ENCODE results near the gene PSD. TPM values are rescaled to one million over a fixed set of nuclear protein-coding genes. Genes with fewer than 3 reads are reported as not detected.

Gene PSD
- total RNA-seq, 1 experiment from 2014 or later: not detected

DNA sequence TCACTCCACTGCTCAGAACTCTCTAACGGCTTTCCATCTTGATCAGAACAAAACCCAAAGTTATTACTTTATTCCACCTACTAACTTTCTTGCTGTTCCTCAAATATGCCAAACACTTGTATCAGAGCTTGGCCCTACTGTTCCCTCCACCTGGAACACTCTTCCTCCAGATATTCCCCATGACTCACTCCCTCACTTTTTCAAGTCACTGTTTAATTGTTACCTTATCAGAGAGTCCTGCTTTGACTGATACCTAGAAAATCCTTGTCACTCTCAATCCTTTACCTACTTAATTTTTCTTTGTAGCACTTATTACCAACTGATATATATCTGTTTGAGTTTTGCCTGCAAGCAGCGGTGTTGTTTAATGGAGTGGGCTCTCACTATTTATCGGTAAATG, 28.7 kb downstream of the PSD start:
- DNase-seq (ENCODE audit: low spot score): no peak

DNA sequence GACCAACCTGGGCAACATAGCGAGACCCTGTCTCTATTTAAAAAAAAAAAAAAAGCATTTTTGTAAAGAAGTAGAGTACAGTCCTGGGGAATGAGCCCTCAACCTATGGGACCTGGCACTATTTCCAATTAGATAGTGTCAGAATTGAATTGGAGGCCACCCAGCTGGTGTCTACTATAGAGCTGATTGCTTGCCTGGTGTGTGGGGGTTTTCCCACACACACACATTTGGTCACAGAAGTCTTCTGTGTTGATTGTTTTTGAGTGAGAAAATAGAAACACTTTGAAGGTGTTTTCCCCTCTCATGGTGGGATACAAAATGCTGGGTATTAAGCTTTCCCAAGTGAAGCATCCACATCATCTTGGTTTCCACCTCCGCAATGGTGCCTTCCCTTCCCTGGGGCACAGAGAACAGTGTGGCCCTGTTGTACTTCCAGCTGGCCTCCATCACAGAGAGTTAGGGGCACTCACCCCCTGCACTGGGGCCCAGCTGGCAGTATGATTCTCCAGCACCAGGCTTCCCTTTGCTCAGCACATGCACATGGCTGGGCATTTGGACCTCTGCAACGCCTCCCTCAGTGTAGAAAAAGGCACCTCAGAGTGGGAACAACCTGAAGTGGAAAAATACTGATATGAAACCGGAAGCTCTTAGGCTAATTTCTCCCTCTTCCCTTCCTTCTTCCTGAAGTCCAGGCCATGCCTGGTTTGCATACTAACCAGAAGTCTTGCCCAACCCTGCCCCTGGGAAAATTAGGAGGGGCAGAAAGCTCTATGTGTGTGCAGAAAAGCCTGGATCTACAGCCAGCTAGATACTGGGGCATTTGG, 33.8 kb downstream of the PSD start:
- DNase-seq (ENCODE audit: low spot score): no peak

DNA sequence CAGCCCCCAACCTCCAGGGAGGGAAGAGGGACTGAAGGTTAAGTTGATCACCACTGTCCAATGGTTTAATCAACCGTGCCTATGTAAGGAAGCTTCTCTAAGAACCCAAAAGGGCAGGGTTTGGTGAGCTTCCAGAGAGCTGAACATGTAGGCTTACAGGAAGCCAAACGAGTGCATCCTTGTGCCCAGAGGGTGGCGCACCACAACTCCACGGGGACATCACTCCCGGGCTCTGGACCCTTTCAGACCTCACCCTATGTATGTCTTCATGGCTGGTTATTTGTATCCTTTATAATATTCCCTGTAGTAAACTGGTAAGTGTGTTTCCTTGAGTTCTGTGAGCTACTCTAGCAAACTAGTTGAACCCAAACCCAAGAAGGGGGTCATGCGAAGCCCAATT, 34.5 kb downstream of the PSD start:
- DNase-seq (ENCODE audit: low spot score): no peak

DNA sequence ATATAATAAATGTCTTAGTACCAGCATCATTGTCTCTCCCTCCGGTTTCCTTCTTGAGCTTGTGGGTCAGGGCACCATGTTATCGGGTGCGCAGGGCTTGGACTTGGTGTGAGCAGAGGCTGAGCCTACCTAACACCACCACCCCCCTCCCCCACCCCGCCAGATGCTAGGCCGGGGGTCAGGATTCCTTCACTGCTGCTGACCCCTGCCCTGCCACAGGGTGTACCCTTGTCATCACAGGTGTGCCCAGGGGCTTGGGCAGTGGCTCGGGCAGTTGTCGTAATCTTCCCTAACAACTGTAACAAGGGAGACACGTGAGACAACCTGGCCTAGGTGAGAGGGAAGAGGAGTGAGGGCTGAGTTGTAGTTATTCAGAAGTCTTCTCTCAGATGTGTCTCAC, 35.7 kb downstream of the PSD start:
- DNase-seq (ENCODE audit: low spot score): no peak

DNA sequence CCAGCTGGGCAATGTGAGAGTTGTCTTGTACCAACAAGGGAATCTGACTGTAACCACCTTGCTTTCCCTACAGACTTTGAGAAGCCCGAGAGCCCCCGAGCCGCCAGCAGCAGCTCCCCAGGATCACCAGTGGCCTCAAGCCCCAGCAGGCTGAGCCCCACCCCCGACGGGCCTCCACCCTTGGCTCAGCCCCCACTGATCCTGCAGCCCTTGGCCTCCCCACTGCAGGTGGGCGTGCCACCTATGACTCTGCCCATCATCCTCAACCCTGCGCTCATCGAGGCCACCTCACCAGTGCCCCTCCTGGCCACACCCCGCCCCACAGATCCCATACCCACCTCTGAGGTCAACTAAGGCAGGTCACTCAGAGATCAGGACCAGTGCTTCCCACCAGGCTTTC, 36.6 kb downstream of the PSD start:
- DNase-seq (ENCODE audit: low spot score): no peak

DNA sequence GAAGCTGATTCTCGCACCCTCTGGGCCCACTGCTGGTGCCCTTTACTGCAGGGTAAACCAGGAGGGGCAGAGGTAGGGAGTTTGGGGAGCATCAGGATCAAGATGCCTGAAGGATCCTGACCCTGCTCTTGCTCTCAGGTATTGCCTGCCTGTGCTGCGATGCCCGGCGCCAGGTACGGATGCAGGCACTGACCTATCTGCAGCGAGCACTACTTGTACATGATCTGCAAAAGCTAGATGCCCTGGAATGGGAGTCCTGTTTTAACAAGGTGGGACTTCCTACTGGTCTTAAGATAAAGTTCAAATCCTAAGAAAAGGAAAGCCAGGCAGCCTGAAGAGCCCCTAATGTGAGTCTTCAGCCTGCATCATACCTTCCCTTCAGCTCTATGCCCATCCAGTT, 39.2 kb downstream of the PSD start:
- DNase-seq (ENCODE audit: low spot score): no peak

DNA sequence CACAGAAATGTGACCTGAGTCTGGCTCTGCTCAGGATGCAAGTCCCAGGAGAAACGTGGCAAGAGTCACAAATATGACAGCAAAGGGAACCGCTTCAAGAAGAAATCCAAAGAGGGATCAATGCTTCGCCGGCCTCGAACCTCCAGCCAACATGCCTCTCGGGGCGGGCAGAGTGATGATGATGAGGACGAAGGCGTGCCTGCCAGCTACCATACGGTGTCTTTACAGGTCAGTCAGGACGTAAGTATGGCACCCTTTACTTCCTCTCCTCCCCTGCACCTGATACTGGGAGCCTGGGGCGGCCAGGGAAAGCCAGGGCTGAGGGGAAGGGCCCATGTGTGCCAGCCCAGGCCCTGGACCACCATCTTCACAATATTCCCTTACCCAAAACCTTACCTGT, 41.7 kb downstream of the PSD start:
- no peak for DNase-seq (ENCODE audit: low spot score)

DNA sequence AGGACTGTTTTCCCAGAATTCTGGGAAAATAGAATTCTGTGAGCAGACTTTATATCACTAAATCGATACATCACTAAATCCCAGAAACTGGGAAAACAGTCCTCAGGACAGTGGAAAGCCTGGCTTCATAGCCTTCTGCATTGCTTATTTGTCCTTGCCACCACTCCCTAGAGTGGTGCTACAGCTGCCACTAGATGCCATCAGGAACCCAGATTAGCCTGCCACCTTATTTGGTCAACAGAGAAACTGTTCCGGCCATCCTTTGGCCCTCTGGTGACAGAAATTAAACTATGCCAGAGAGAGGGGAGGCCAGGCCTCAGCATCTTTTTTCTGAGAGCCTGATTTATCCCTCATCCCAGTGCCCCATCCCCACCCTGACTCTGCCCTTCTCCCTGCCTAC, 42.7 kb downstream of the PSD start:
- DNase-seq (ENCODE audit: low spot score): no peak

DNA sequence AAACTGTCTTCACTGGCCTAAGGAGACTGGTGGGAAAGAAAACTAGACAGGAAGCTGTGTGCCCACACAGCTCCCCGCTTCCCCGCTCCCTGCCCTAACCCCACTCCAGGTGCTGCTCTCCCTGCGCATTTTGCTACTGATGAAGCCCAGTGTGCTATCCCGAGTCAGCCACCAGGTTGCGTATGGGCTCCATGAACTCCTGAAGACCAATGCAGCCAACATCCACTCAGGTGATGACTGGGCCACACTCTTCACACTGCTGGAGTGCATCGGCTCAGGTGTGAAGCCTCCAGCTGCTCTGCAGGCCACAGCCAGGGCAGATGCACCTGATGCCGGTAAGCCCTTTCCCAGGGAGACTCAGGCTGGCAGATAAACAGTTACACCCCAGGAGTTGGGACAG, 43.3 kb downstream of the PSD start:
- DNase-seq (ENCODE audit: low spot score): no peak

DNA sequence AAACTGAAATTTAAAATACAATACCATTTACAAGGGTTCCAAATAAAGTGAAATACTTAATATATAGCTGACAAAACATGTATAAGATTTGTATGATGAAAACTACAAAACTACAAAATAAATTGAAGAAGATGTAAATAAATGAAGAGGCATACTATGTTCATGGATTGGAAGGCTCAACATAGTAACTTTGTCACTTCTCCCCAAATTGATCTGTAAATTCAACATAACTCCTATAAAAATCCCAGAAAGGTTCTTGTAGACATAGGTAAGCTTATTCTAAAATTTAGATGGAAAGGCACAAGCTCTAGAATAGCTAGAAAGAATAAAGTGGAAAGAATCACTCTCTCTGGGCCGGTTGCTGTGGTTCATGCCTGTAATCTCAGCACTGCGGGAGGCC, 47.3 kb downstream of the PSD start:
- DNase-seq (ENCODE audit: low spot score): no peak

DNA sequence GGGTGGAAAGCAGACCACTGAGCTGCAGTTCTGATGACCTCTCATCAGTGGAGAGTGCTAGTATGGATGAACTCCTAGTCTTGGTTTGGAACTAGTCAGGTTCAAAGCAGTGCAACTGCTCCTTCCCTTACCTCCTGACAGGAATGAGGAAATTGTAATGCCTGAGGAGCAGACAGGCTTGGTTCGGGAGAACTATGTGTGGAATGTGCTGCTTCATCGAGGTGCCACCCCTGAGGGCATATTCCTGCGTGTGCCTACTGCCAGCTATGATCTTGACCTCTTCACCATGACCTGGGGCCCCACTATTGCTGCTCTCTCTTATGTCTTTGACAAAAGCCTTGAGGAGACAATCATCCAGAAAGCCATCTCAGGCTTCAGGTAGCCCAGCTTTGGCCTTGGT, 50.5 kb downstream of the PSD start:
- peak; percentile 25 for DNase-seq (ENCODE audit: low spot score)

DNA sequence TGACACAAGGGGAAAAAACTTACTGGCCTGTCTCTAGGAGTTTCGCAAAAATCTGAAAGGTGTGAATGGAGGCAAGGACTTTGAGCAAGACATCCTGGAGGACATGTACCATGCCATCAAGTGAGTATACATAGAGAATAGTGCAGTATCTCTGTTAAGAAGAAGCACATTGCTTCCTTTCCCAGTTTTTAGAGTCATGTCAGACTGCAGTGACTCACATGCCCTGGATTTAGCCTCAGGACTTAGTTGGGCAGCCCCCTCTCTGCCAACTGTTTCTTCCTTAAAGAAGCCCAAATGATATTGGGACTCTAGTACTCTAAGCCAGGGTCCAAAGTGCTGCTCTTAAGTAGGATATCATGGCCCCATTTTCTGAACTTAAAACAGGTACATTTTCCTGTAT, 51.1 kb downstream of the PSD start:
- DNase-seq (ENCODE audit: low spot score): no peak

DNA sequence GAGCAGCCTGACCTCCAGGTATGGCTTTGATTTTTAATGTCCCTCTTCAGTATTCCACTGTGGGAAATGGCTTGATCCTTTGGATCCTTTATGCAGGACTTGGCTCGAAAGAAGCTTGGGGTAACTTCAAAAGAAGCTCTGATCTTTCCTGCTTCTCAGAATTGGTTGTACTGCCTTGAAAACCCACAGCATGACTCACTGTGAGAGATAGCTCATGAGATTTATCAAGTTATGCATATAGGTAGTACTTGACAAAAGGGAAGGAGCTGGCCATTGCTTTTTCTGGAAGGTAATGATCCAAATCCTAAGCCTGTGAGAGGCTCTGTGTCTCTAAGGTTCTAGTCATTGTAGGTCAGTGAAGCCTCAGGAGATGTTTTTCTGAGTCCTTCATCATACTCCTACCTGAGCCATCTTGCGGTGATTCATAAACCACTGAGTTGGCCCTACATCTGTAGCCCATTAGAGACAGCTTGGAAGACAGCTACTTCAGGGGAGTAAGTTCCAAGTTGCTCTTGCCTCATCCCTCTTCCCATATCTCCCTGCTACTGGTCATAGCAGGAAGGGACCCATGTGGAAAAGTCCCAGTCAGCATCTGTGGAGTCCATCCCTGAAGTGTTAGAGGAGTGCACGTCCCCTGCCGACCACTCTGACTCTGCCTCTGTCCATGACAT, 59.7 kb downstream of the PSD start:
- no peak for DNase-seq (ENCODE audit: low spot score)

DNA sequence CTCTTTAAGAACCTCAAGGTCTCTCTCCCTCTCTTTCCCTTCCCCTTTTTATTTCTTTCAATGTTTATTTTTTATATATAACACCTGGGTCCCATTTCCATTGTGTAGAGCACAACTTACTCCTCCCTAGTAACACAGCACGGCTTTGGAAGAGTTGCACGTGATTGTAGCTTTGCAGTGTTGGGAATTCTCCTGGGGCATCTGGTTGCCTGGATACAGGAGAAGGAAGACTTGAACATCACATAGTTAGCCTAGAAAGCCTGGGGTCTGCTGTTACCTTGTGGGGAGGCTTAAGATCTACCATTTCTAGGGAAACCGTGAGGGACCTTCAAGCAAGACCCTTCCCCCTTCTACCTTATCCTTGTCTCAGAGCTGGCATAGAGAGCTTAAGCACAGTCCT, 64.1 kb downstream of the PSD start:
- DNase-seq (ENCODE audit: low spot score): no peak

Other genes starting within 250 kb of the PSD start
- not detected in 2 replicates for gene ELOVL3, start 192.5 kb downstream of the PSD start, total RNA-seq (2014; rRNA removed; shearing (Covaris generic))
- not detected in 2 replicates for gene PITX3, start 177.3 kb downstream of the PSD start, total RNA-seq (2014; rRNA removed; shearing (Covaris generic))
- gene GBF1, start 173.3 kb downstream of the PSD start, total RNA-seq (2014; rRNA removed; shearing (Covaris generic)): 31.9 and 32.9 TPM in 2 replicates
- 60.9 and 63.0 TPM in 2 replicates for gene NFKB2, start 23.1 kb downstream of the PSD start, total RNA-seq (2014; rRNA removed; shearing (Covaris generic))
- 14.6 and 20.0 TPM in 2 replicates for gene FBXL15, start 2.1 kb upstream of the PSD start, total RNA-seq (2014; rRNA removed; shearing (Covaris generic))
- 121 and 123 TPM in 2 replicates for gene CUEDC2, start 13.8 kb upstream of the PSD start, total RNA-seq (2014; rRNA removed; shearing (Covaris generic))
- gene C10orf95, start 32.8 kb upstream of the PSD start, total RNA-seq (2014; rRNA removed; shearing (Covaris generic)): not detected in 2 replicates
- gene ACTR1A, start 83.9 kb upstream of the PSD start, total RNA-seq (2014; rRNA removed; shearing (Covaris generic)): 163 and 193 TPM in 2 replicates
- 3.7 and 4.9 TPM in 2 replicates for gene SUFU, start 85.2 kb upstream of the PSD start, total RNA-seq (2014; rRNA removed; shearing (Covaris generic))
- 66.8 and 68.3 TPM in 2 replicates for gene TRIM8, start 225.7 kb upstream of the PSD start, total RNA-seq (2014; rRNA removed; shearing (Covaris generic))